Hair follicular keratinocyte (primary cell): ENCODE data around the gene OR3A3. TPM values are rescaled to one million over a fixed set of nuclear protein-coding genes. Genes with fewer than 3 reads are reported as not detected.

Source experiments
- total RNA-seq: library from RNA; depleted of rRNA; stranded (reverse); fragments of >200 nt; gene quantifications from 2 replicates; pipeline ENCODE4 v1.2.3, GENCODE V29; 2015

The OR3A3 gene
- not detected in 2 replicates for total RNA-seq

DNA sequence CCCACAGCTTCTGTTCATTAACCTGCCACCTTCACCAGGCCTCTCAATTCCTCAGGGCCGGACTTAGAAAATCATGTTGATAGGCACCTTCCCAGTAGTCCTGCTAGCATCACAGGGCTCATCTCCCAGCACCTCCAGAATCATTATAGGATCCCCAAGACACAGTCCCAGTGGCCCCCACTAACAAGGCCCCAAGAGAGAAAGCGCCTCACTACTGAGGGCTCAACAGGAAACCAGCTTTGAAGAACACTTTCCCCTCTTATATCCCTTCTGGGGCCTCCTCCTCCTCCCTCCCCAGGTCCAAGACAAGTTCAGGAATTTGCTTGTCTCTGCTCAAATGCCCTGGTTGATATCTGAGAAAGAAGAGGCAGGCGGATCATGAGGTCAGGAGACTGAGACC lies at the start of gene OR3A3:
Gene OR3A3, plus strand, starts transcription at position 301 of the 400 bp plus-strand sequence.

DNA sequence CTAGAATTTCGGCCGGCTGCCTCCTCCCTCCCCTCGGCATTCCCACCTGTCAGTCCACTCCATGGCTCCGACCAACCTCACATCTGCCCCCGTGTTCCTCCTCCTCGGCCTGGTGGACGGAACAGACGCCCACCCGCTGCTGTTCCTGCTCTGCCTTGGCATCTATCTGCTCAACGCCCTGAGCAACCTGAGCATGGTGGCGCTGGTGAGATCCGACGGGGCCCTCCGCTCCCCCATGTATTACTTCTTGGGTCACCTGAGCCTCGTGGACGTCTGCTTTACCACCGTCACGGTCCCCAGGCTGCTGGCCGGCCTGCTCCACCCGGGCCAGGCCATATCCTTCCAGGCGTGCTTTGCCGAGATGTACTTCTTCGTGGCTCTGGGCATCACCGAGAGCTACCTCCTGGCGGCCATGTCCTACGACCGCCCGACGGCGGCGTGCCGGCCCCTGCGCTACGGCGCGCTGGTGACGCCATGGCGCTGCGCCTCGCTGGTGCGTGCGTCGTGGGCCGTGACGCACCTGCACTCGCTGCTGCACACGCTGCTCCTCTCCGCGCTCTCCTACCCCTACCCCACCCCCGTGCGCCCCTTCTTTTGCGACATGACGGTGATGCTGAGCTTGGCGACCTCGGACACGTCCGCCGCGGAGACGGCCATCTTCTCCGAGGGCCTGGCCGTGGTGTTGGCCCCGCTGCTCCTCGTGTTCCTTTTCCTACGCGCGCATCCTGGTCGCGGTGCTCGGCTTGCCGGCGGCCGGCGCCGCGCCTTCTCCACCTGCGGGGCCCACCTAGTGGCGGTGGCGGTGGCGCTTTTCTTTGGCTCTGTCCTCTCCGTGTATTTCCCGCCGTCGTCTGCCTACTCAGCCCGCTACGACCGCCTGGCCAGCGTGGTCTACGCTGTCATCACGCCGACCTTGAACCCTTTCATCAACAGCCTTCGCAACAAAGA lies 25.0 kb upstream of the OR3A3 start, which contains the start of gene OR3A2:
Gene OR3A2, minus strand, starts transcription at position 440 of the 948 bp plus-strand sequence.

DNA sequence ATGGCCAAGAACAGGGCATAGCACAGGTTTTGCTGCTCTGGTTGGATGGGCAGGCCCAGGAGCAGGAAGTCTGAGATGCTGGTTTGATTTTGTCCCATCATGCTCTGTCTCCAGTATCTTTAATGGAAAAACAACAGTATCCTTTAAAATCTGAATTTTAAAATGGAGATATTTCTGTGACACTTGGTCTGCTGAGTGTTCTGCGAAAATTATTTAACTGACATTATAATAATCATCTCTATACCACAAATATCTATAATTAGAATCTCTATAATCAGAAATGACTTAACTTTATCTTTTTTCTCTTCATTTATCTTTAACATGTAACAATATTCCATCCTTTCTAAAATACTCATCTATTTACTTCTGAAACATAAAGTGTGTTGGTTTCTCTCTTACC lies 12.9 kb upstream of the OR3A3 start, which contains the start of gene OR1E1:
Gene OR1E1, minus strand, starts transcription at position 101 of the 400 bp plus-strand sequence. Its CDS starts 0 bp downstream, at position 101.

DNA sequence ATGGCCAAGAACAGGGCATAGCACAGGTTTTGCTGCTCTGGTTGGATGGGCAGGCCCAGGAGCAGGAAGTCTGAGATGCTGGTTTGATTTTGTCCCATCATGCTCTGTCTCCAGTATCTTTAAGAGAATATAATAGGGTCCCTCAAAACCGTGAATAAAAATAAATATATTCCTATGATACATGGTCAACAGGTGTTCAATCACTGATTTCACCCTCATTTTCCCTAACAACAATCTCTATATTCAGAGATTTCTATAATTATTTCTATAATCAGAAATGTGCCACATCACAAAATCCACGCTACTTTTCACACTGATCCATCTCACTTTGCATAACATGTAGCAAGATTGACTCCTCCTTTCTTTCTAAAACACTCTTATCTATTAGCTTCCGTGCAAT lies 22.6 kb downstream of the OR3A3 start, which contains the start of gene OR1E2:
Gene OR1E2, minus strand, starts transcription at position 101 of the 400 bp plus-strand sequence. Its CDS starts 0 bp downstream, at position 101.

DNA sequence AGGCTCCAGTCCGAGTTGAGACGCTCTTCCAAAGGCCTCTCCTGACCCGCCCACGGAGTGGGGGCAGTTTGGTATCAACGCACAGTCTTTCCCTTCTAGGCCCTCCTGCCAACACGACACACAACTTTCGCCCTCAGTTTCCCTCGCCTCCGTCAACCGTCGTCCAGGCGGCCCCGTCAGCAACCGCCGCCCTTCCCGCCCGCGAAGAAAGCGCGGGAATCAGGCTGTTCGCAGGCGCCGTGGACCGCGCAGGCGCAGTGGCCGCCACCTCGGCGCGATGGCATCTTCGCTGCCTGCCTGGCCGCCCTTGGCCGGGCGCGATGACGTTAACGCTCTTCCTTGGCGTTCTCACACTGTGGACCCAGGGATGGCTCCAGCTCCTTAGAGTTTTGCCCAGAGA lies 60.4 kb downstream of the OR3A3 start, which contains the start of gene SPATA22:
Gene SPATA22, minus strand, starts transcription at position 221 of the 400 bp plus-strand sequence. CDS start 2,494 bp downstream, outside the sequence.

Other genes with a start within 250 kb of the OR3A3 start
- gene OR1A2, start 213.9 kb upstream of the OR3A3 start, total RNA-seq, result not detected in 2 replicates
- gene OR1A1, start 203.7 kb upstream of the OR3A3 start, total RNA-seq, result not detected in 2 replicates
- gene OR3A1, start 113.0 kb upstream of the OR3A3 start, total RNA-seq, result not detected in 2 replicates
- not detected in 2 replicates for gene OR3A2, start 25.1 kb upstream of the OR3A3 start, total RNA-seq
- not detected in 2 replicates for gene OR1E1, start 13.0 kb upstream of the OR3A3 start, total RNA-seq
- gene OR1E2, start 22.5 kb downstream of the OR3A3 start, total RNA-seq, result not detected in 2 replicates
- gene SPATA22, start 60.4 kb downstream of the OR3A3 start, total RNA-seq, result 0.76 TPM in 1 of 2 replicates, not detected in the other
- not detected in 2 replicates for gene ASPA, start 64.6 kb downstream of the OR3A3 start, total RNA-seq
- 1.4 and 5.1 TPM in 2 replicates for gene TRPV3, start 146.4 kb downstream of the OR3A3 start, total RNA-seq
- gene TRPV1, start 198.0 kb downstream of the OR3A3 start, total RNA-seq, result 0.55 and 1.0 TPM in 2 replicates
- 11.2 and 16.1 TPM in 2 replicates for gene SHPK, start 224.9 kb downstream of the OR3A3 start, total RNA-seq
- 12.8 and 20.4 TPM in 2 replicates for gene CTNS, start 225.4 kb downstream of the OR3A3 start, total RNA-seq